ENCODE results near the gene ATXN2.
A peak's percentile ranks its signal among the peaks of the same experiment; 100 is the strongest.
"Not testable (repeated sequence)": the region's sequence is repeated elsewhere in the genome, so short reads cannot be mapped to it uniquely, and the experiment has no call there.

The ATXN2 gene, protein sequence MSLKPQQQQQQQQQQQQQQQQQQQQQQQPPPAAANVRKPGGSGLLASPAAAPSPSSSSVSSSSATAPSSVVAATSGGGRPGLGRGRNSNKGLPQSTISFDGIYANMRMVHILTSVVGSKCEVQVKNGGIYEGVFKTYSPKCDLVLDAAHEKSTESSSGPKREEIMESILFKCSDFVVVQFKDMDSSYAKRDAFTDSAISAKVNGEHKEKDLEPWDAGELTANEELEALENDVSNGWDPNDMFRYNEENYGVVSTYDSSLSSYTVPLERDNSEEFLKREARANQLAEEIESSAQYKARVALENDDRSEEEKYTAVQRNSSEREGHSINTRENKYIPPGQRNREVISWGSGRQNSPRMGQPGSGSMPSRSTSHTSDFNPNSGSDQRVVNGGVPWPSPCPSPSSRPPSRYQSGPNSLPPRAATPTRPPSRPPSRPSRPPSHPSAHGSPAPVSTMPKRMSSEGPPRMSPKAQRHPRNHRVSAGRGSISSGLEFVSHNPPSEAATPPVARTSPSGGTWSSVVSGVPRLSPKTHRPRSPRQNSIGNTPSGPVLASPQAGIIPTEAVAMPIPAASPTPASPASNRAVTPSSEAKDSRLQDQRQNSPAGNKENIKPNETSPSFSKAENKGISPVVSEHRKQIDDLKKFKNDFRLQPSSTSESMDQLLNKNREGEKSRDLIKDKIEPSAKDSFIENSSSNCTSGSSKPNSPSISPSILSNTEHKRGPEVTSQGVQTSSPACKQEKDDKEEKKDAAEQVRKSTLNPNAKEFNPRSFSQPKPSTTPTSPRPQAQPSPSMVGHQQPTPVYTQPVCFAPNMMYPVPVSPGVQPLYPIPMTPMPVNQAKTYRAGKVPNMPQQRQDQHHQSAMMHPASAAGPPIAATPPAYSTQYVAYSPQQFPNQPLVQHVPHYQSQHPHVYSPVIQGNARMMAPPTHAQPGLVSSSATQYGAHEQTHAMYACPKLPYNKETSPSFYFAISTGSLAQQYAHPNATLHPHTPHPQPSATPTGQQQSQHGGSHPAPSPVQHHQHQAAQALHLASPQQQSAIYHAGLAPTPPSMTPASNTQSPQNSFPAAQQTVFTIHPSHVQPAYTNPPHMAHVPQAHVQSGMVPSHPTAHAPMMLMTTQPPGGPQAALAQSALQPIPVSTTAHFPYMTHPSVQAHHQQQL

DNA sequence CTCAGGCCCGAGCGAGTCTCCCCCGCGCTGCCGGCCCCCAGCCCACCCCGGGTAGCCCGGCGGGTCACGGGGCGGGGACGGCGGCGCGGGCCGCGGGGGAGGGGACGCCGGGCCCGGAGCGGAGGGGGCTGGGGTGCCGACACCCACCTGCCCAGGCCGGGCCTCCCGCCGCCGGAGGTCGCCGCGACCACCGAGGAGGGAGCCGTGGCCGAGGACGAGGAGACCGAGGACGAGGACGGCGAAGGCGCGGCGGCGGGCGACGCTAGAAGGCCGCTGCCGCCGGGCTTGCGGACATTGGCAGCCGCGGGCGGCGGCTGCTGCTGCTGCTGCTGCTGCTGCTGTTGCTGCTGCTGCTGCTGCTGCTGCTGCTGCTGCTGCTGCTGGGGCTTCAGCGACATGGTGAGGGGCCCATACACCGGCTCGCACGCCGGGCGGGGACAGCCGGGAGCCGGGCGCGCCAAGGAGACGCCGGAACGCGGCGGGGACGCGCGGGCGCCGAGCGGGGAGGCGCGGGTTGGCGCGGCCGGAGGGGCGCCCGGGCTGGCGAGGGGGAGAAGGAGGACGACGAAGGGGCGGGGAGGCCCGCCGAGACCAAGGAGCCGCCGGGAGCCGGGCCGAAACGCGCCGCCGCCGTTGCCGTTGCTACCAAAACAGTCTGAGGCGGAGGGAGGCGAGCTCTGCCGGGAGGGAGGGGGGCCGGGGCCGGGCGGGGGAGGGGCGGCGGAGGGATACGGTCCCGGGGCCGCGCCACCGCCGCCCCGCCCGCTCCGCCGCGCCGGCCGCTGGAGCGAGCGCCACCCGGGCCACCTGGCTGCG lies at the start of gene ATXN2:
TSS of gene ATXN2 (minus strand) at position 679 of the 816 bp plus-strand sequence. CDS start at position 398, 281 bp downstream.
- peak in 1 of 2 experiments; percentile 50 for DNase-seq

DNA sequence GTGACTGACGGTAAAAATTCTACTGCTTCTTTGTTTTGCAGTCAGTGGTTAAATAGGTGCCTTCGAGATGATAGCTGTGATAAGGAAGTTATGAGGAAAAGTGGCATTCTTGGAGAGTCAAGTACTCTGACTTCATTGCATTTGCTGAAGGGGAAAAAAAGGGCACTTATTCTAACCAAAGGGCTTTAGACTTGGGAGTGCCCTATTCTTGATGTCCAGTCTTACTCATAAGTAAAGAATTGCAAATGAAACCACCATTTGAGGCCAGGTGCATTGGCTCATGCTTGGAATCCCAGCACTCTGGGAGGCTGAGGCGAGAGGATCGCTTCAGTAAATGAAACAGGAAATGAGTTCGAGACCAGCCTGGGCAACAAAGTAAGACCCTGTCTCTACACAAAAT lies 46.3 kb upstream of the ATXN2 start:
- no peak for DNase-seq

DNA sequence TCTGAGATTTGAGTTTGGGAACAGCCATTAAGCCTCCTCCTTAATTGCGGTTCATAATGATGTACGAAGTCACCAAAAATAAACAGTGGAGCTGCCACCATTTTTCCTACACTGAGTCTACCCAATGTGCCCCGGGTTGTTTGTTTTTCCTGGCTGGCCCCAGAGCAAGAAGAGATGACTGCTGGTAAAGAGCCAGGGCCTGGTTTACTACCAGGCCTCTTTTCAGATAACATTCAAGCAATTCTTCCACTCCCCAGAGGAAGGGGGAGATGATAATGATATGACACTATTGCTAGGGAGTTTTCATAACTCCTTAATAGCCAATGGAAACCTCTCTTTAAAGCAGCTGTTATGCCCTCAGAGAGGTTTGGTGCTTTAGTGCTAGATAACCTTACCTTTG lies 44.3 kb upstream of the ATXN2 start:
- no peak for DNase-seq

DNA sequence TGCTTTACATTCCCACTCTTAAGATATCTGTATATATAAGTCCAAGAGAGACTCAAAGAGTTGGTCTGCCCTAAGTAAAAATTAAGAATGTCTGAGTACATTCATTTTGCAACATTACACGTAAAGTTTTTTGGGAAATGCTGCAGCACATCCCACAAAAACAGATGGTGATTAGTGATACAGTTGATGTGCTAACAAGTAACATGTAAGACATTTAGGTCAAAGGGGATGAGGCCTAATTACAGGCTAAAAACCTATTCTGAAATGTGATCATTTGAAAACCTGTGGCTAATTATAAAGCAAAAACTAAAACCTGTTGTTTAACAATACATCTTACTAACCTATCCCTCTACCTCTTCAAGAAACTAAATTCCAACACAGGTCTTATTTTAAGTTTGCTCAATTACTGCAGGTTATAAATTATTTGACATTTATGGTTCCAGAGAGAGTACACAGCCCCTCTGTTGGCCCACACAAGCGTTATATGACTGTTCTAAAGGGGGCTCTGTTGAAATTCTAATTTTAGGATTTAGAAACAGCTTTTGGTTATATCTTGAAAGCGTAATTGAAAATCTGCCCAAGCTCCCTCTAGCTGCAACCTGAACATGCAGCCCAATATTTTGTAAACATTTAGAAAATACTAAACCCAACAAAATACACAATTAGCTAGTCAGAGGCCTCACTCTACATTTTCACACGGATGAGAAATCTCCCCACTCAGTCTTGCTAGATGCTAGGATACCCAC lies 43.7 kb upstream of the ATXN2 start:
- no peak for DNase-seq

DNA sequence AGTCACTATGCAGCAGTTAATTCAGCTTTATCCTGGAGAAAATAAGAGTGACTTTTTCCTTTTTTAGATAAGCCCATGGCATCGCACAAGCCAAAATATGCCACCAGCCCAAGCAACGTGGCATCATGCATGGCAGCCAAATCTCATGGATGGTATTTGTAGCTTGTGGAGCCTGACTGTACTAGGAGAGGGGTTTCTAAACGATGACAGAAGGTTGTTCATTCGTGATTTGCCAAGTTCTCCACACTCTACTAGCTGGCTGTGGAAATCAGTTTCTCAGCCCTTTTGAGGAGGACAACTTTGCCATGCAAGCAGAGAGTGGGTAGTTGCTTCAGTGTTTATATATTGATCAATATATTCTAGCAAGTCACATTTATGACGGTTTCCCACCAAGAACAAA lies 41.4 kb upstream of the ATXN2 start:
- no peak for DNase-seq

DNA sequence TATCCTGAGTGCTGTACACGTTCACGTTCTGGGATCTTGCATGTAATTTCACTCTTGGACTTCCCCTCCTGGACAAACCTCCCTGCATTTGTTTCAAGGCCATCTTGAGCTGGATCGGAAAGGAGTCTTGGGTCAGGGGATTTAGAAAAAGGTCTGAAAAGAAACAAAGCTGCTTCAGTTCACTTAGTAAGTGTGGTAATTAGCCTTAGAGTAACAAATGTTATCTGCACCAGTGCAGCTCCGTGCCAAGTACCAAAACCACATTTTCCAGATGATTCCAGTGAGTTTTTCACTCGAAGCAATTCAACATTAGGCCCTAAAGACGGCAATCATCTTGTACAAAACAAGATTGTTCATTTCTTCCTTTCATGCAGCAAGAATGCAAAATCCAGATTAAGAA lies 39.4 kb upstream of the ATXN2 start:
- no peak for DNase-seq

DNA sequence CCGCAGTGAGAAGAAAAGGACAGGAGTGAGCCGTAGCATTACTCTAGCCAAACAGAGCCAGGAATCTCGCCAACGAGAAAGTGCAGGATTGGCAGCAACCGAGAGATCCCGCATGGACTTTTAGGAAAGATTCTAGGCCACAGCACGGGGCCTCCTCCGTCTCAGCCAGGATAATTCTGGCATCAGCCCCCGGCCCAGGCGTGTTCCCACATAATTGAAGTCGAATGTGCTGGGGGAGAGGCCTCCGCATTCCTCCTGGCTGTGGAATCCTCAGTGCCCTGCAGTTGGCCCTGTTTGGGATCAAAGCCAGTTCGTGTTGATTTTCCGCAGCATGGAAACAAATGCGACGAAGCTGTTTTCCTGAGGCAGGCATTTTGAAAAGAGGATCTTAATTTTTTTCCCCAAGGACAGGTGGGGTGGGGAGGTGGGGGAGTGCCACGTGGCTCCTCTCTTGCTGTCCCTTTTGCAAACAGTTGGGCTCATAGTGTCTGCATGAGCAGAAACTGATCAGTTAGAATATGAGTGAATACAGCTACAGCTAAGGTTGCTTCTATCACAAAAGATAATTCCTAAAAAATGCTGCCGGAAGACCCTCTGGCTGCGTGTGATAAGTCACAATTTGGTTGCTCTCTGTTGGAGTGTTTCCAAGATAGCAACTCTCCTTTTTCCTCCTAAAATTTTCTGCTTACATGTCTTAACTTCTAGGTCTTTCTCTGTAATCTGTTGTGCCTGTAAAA lies 37.3 kb upstream of the ATXN2 start:
- no peak for DNase-seq

DNA sequence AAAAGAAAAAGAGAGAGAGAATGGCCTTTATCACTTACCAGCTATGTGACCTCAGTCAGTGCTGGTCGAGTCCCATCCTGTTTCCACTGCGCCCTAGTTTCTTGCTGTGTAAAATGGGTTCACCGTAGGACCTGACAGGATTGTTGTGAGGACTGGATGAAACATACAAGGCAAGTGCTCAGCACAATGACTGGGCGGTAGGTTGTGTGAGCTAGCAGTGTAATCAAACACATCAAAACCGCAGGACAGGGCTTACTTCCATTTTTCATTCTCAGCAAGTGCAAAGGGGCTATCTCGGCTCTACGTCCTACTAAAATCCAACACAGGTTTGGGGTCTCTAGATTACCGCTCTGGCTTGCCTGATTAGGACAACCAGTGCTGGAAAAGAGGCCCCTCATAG lies 36.4 kb upstream of the ATXN2 start:
- no peak for DNase-seq

DNA sequence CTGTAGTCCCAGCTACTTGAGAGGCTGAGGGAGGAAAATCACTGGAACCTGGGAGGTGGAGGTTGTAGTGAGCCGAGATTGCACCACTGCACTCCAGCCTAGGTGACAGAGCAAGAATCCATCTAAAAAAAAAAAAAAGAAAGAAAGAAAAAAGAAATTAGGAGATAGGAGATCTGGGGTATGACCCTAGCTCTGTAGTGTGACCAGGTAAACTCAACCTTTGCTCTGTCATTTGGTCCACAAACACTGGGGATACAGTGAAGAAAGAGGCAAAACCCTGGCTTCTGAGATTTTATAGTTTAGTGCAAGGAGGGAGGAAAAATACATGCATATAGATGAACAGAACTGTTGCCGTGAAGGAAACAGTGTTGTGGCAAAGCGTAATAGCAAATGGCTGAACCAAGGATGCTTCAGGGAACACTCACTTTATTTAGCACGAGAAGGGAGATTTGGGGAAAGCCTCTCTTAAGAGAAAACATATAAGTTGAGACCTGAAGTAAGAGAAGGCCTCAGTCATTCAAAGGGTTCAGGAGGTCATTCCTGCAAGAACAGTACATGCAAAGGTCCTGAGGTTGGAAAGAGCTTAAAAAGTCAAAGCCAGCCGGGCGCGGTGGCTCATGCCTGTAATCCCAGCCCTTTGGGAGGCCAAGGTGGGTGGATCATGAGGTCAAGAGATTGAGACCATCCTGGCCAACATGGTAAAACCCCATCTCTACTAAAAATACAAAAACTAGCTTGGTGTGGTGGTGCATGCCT lies 29.6 kb upstream of the ATXN2 start:
- DNase-seq = no peak

DNA sequence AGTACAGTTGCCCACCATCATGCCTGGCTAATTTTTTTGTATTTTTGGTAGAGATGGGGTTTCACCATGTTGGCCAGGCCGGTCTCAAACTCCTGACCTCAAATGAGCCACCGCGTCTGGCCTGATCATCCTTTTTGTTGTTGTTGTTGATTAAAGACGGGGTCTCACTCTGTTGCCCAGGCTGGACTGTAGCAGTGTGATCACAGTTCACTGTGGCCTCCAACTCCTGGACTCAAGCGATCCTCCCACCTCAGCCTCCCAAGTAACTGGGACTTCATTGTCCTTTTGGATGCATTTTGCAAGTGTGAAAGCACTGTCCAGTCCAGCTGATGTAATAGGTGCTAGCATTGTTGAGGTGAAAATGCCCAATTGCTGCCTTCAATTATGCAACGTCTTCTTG lies 27.1 kb upstream of the ATXN2 start:
- no peak for DNase-seq

DNA sequence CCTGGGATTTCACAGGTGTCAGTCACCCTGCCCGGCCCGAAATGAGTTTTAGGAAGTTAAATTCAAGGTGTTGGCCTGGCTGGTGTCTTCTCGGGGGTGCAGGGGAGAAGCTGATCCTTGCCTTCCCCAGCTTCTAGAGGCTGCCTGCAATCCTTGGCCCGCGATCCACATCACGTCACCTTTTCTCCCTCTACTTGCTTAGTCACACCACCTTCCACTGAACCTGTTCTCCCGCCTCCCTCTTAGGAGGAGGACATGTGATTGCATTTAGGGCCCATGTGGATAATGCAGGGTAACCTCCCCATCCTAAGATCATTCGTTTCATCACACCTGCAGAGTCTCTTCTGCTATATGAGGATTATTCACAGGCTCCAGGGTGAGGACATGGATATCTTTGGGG lies 25.4 kb upstream of the ATXN2 start:
- DNase-seq = no peak

DNA sequence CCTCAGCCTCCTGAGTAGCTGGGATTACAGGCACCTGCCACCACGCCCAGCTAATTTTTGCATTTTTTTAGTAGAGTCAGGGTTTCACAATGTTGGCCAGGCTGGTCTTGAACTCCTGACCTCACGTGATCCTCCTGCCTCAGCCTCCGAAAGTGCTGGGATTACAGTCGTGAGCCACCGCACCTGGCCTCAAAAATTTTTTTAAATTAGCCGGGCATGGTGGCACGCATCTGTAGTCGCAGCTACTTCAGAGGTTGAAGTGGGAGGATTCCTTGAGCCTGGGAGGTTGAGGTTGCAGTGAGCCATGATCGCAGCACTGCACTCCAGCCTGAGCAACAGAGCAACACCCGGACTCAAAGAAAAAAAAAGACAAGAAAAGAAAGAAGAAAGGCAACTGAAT lies 18.7 kb upstream of the ATXN2 start:
- DNase-seq = not testable (repeated sequence)

DNA sequence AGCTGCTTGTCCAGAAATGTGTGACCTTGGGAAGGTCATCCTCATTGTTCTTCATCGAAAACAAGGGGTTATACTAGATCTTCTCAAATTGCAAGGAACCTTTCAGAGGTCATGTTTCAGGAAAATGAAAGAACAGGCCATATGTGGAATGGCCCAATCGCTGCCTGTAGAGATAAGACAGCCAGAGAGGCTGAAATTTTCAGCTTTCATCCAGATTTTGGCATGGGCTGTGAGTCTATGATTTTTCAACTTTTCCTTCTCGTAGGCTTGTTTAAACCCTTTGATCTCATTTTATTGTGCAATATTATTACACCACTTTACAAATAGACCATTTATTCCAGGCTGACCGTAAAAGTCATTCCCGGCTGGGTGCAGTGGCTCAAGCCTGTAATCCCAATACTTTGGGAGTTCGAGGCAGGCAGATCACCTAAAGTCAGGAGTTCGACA lies 17.1 kb upstream of the ATXN2 start:
- no peak for DNase-seq

DNA sequence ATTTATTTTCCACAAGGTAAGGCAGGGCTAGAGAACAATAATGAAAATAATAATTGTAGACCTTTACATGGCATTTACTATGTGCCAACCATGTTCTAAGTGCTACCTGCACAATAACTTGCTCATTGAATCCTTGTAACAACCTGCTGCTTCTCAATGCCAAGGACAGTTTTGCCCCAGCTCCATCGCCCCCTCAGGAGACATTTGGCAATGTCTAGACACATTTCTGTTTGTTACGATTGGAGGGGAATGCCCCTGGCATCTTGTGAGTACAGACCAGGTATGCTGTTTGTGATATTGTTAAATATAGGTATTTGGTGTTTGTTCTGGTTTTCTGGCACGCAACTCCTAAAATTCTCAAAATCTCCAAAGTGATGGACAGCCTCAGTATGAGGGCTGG lies 8.1 kb upstream of the ATXN2 start:
- DNase-seq = no peak

DNA sequence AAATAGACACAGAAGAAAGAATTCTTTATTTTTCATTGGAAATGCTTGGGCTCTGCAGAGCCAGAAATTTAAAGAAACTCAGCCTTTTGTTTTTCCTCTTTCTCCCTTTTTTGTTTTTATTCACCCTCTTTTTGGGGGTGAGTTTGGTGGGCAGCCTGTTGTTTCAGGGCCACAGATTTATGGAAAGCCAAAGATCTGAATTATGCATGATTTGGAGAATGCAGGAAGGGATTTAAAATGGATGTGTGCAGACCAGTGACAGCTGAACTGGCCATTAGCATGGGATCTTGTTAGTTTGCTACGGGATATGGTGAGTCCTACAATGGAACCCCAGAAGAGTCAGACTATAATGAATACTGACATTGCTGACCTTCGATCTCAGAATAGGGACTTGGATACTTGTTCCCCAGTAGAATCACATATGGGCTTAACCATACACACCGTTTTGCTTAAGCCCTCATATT lies 7.7 kb upstream of the ATXN2 start:
- no peak for DNase-seq

DNA sequence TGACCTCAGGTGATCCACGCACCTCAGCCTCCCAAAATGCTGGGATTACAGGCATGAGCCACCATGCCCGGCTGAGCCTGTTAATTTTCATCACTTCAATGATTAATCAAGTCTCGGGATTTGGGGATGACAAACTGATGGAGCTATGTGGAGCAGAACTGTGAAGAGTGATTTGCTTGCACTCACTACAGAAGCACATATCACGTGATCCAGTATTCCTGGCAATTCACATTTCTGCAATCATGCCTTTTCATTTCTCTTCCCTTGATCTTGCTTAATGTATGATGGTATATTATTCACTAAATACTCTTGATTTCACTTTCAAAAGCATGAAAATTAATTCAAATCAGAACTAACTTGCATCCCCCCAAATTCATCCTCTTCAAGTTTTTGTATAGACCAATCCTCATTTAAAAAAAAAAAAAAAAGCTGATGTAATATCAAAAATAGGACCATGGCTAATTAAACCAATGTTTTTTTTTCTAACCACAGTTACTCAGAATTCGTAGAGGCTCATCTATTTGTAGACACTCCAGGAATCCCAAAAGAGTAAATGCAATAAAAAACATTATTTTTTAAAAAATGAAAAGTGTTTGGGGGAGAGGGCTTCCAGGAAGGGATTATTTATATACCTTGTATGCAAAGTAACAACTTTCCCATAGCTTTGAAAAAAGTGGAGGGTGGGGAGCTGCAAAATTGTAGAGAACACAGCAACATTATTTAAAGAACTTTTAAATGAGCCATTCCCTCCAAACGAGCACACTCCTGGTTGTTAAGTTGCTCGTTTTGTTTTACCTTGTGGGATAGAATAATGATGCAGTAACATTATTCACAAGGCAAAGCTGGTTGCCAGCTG lies 7.0 kb upstream of the ATXN2 start:
- no peak for DNase-seq

DNA sequence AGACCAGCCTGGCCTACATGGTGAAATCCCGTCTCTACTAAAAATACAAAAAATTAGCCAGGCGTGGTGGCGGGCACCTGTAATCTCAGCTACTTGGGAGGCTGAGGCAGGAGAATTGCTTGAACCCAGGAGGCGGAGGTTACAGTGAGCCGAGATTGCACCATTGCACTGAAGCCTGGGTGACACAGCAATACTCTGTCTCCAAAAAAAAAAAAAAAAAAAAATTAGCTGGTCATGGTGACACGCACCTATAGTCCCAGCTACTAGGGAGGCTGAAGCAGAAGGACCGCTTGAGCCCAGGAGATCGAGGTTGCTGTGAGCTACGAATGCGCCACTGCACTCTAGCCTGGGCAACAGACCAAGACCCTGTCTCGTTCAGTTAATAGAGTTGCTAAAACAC lies 3.7 kb upstream of the ATXN2 start:
- DNase-seq = not testable (repeated sequence)

DNA sequence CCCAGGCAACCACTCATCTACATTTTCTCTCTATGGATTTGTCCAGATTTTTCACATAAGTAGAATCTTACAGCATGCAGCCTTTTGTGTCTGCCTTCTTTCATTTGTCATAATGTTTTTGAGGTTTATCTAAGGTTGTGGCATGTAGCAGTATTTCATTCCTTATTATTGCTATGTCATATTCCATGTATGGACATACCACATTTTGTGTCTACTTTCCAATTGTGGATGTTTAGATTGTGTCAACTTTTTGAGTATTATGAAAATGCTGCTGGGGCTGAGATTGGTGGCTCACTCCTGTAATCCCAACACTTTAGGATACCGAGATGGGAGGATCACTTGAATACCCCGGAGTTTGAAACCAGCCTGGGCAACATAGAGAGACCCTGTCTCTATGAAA lies 3.2 kb upstream of the ATXN2 start:
- DNase-seq = no peak

DNA sequence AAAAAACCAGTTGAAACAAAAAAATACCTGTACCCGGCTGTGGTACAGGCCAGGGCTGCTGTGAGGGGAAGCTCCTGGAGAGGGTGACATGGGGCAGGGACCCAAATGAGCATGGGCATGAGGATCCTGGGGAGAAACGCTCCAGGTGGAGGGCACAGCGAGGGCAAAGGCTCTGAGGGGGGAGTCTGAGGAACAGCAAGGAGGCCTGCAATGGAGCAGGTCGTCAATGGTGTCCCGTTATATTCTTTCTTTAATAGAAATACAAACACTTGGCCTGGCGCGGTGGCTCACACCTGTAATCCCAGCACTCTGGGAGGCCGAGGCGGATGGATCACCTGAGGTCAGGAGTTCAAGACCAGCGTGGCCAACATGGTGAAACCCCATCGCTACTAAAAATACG lies 1.9 kb upstream of the ATXN2 start:
- DNase-seq = not testable (repeated sequence)

Data from AML-193 (cell line).